Hematopoietic multipotent progenitor cell treated with erythropoietin and hydrocortisone succinate and interleukin-3 and kit ligand, for 17 days (in vitro differentiated cells): ENCODE results near the gene MLST8.

Experiments
- DNase-seq: peaks from one replicate; pipeline ENCODE4 v3.0.0-alpha.2; 2015; ENCODE audit warnings: low spot score

MLST8 gene, protein sequence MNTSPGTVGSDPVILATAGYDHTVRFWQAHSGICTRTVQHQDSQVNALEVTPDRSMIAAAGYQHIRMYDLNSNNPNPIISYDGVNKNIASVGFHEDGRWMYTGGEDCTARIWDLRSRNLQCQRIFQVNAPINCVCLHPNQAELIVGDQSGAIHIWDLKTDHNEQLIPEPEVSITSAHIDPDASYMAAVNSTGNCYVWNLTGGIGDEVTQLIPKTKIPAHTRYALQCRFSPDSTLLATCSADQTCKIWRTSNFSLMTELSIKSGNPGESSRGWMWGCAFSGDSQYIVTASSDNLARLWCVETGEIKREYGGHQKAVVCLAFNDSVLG

DNA sequence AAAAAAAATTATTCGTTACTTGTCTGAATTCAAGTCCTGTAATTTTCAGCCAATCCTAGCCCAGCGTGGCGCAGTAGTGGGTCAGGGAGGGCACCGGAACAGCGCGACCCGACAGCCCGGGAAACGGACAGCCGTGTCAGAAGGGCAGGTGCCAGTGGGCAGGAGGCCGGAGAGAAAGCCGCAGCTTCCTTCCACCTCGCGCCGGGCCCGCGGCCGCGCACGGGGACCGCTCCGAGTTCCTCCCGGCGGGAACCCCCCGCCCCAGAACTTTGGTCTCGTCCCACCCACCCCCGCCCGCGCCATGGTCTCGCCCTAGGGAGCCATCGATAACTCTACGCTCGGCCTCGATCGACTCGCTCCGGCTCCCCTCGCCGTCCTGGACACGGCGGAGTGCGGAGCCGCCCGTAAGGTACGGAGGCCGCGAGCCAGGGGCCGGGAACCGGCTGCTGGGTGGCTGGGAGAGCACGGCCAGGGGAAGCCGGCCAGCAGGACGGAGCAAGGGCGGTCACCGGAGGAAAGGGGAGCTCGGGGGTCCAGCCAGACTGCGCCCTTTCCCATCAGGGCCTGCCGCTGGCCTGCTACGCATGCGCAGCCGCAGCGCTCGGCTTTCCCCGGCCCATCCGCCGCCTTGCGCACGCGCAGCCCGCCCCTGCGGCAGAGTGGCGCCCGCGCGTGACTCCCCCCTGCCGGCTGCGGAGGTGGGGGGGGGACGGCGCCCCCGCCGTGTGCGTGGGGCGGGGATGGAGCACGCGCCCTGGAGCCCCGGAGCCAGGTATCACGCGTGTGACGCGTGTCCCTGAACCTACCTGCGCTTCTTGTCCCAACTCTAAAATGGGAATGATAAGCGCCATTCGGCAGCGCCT lies at the start of gene MLST8:
Gene MLST8 (plus strand): TSS at position 351 of the 863 bp plus-strand sequence. CDS start 632 bp downstream, outside the sequence.
- DNase-seq = peak; percentile 94

DNA sequence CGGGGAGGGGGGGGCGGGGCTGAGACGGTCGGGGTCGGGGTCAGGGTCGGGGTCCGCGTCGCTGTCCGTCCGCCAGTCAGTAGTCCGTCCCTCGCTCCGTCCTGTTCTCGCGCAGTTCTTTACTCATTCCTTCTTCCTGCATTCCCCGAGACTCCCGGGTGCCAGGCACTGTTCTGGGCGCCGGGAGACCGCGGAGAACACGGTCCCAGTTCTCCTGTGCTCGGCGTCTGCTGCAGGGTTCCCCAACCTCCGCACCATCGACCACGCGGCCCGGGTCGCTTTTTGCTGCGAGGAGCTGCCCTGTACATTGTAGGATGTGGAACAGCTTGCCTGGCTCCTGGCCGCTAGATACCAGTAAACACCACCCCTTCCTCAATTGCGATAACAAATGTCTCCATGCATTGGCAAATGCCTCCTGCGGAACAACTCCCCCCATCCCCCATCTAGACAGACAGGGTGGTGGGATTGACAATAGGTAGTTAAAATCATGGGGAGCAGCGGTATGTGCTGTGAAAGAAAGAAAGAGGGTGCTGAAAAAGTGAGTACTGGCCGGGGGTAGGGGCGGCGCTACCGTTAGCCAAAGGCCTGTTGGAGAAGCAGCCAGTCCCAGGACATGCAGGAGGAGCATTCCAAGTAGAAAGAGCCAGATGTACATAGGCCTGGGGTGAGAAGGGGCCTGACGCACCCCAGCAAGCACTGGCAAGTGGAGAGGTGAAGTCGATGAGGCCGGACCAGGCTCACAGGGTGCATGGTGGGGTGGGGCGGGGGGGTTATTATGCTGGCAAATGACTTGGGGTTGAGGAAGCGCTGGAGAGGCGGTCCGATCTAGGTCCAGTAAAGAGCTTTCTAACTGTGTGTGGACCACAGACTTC lies 49.0 kb upstream of the MLST8 start:
- no peak for DNase-seq

DNA sequence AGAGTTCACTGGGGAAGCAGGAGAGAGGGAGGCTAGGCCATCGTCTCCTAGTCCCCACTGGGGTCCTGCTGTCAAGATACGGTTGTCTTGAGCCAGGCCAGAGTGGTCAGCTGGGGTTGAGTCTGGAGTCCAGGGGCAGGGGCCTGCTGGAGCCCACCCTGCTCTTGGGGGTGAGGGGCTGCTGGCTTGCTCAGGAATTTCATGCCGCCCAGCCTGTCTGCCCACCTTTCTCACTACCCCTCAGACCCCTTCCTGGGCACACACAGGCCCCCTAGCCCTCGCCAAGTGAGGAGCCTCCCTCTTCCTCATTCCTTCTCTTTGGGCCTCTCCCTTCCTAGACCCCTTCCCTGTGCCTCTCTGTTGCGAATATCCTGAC lies 48.4 kb upstream of the MLST8 start:
- no peak for DNase-seq

DNA sequence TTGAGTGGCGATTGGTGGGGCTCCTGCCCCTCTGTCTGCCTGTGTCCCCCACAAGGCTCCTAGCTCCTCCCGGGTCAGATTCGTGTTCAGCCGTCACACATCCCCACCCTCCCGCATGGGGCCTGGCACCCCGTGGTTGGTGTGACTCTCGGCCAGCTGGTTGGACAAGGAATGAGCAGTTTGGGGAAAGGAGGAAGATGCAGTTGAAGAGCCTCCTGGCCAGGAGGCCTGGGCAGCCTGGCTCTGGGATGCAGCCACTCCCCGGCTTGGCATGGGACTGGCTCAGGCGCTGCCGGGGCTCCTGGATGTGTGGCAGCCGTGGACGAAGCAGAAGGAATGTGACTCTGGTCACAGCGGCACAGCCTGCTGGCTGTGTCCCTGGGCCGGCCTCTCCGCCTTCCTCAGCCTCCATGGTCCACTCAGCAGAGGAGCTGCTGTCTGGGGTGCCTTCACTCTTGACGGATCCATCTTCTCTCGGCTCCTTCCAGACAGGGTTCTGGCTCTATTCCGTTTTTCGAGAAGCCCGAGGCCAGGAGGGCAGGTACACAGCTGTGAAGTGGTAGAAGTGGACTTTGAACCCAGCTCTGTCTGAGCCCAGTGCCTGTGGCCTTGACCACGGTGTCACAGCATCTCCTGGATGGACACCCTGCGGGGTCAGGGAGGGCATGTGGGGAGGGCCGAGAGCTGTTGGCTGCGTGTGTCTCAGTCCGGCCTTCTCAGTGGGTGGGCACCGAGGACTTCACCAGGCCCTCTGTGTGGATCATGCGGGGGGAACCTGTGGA lies 47.6 kb upstream of the MLST8 start:
- DNase-seq = no peak

DNA sequence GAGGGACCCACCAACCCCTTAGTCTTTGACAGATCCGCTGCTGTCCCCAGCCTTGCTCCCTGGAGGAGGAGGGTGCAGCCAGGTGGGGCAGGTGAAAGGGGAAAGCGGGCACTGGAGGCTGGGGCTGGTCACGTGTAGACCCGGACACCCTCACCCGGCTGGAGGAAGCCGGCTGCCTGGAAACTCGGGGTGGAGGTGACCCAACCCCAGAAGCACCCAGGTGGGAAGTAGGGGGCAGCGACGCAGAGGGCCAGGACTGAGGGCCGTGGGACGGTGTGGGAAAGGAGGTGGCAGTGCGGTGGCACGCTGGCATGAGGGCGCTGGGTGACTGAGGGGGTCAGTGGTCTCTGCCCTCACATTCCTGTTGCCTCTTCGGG lies 47.0 kb upstream of the MLST8 start:
- no peak for DNase-seq

DNA sequence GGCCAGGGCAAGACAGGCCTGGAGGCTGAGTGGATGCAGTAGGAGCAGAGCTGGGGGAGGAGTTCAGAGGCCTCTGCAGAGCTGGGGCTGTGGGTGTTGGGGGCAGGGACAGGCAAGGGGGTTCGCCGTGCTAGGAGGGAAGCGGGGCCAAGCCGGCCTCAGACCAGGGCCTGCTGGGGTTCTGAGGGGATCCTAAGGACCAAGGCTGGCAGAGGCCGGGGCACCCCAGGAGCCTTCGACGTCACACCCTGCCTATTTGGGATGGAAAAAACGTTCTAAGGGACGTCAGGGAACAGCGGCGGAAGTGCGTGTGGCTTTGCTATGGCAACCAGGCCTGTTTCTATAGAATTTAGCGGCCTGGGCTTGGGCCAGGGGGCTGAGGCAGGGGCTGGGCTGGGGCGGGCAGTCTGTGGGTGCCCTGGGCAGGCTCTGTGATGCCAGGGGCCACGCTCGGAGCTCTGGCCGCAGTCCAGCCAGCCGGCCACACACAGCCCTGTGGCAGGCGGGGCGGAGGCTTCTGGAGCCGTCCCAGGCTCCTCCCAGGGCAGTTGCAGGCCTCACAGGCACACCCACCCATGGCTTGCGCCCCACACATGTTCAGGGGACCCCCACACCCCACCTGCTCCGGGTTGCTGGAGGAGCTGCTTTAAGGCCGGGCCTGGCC lies 45.9 kb upstream of the MLST8 start:
- DNase-seq = no peak

GRCh38 chr16:2160915-2161551 lies 44.2 kb upstream of the MLST8 start:
- no peak for DNase-seq

DNA sequence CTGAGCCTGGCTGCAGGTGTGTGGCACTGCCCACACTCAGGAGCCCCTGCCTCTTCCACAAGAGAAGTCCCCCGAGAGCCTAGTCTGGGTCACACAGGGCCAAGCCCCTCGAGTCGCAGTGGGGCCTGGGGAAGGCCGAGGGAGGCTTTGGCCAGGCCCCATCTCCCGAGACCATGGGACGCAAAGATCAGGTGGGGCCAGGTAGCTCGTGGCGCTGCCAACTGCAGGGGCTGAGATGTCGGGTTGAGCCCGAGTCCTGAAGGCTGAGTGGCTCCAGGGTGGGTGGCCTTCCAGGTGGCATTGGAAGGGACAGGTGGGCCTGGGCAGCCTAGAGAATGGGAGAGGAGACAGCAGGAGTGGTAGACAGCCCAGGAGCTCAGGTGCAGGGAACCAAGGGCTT lies 43.3 kb upstream of the MLST8 start:
- no peak for DNase-seq

DNA sequence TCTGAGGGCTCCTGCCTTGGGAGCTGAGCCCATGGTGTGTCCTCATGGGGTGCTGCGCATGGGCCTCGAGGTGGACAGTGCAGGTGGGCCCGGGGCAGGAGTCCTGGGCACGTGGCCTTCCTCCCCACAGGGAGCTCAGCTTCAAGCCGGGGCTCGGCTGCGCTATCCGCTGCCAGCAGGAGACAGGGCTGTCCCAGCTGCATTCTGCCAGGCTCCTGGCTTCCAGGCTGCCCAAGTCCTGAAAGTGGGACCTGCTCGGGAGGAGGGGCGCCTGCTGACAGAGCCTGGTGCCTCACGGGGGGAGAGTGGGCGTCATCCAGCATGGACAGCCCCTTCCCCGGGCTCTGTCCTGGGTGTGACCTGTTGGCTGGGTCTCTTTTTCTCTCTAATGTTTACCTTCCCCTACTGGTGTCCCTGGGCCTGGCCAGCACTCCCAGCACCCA lies 42.6 kb upstream of the MLST8 start:
- no peak for DNase-seq

- no peak for DNase-seq
Measured at GRCh38 chr16:2163211-2163881, 41.9 kb upstream of the MLST8 start.

DNA sequence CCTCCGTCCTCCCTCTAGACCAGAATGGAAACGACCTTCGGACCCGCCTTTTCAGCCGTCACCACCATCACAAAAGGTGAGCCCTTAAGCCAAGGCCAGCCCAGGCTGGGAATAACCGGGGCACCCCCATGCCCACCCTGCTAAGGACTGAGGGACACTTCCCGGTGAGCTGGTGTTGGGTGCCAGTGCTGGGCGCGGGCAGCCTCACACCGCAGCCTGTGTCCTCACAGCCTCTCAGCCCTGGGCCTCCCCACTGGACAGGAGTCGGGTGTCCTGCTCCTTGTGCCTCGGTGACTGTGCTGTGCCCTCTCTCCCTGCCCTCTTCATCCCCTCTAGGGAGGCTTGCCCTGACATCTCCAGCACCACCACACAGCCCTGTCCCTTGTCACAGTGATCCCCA lies 39.4 kb upstream of the MLST8 start:
- DNase-seq = no peak

DNA sequence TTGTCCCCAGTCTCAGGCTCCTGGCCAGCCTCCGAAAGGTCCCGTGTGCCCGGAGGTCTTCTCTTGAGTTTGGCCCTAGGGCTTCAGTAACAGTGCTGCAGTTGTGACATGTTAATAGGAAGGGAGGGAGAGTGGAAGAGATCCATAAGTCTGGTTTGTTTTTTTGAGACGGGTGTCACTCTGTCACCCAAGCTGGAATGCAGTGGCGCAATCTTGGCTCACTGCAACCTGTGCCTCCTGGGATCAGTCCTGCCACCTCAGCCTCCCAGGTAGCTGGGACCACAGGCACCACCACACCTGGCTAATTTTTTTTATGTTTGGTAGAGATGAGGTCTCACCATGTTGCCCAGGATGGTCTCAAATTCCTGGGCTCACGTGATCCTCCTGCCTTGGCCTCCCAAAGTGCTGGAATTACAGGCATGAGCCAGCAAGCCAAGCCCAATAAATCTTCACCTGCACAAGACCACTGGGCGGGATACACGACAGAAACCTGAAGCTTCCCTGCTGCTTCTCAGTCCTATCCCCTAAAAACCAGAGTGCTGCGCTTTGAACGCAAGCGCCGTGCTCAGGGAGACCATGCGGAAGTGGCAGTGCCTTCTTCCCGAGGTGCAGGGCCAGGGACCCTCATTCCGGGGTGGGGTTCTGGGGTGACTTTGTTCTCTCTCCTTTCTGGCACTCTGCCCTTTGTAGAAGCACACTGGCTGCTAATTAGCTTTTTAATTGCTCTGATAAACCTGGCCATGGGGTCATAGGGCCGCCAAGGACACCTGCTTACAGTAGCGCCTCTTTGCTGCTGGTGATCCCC lies 38.8 kb upstream of the MLST8 start:
- DNase-seq = no peak

DNA sequence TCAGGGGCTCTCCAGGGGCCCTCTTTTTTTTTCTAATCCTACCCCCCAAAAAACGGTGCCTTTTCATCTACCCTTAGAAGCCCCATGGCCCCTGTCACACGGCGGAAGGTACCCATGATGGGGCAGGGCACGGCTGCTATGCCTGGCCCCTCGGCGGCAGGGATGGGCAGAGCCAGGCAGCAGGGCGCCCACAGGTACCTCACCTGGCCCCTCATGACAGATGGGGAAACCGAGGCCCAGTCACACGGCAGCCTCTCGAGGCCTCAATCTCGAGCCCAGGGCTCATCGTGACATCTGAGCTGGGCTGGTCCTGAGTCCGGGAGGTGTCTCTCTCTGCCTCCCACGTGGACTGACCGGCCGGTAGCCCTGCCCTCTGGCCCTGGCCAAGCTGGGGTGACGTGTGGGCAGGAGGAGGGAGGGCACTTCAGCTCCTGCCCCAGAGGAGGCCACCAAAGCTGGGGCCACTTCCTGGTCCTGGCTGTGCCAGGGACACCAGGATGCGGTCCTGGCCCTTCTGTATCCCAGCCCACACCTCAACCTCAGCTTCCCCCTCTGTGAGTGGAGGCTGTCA lies 38.1 kb upstream of the MLST8 start:
- DNase-seq = no peak

- DNase-seq = no peak
Measured at GRCh38 chr16:2170080-2170479, 35.2 kb upstream of the MLST8 start.

GRCh38 chr16:2170587-2171435 lies 34.4 kb upstream of the MLST8 start:
- DNase-seq = no peak

GRCh38 chr16:2171601-2172178 lies 33.6 kb upstream of the MLST8 start:
- no peak for DNase-seq

DNA sequence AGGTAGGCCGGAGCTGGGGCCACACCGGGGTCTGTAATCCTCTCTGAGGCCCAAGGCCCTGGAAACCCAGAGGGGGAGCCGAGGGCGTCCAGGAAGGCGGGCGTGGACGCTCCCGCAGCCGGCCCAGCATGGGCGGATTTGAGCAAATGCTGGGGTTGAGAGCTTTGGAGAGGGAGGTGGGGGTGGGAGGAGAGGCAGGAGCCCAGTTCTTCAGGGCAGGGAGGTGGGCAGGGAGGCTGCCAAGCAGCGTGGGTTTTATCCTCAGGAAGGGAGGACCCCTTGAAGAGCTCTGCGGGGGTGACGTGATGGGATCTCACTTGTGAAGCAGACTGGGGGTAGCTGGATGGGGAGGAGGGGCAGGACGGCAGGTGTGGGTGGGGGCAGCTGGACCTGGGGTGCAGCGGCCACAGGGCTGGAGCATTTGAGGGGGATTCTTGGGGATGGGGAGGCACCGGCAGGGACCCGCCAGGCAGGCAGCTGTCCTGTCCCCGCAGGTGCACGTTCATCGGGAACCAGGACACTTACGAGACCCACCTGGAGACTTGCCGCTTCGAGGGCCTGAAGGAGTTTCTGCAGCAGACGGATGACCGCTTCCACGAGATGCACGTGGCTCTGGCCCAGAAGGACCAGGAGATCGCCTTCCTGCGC lies 32.4 kb upstream of the MLST8 start:
- DNase-seq = no peak
